PC-3 (cell line): Measurements from ENCODE around the gene NFE2L1. TPM values are rescaled to one million over a fixed set of nuclear protein-coding genes. Genes with fewer than 3 reads are reported as not detected.

Experiments used
- ATAC-seq: fragments of 200-7000 bp; cut with Tn5 transposase; 2 replicates; pipeline ENCODE4 v1.9.1; 2020; ENCODE audit warnings: mild to moderate bottlenecking, moderate library complexity
- BruUV-seq: library from RNA; stranded (reverse); fragments of 400-500 nt; replicated peaks from 2 replicates; lab custom pipeline; 2021; lab: Mats Ljungman, UMichigan
- CTCF ChIA-PET: fragments of 300-600 bp; sonication (Branson Sonifier 250); formaldehyde crosslinking; loops from one replicate; lab custom pipeline; 2022; ENCODE audit warnings: antibody characterized with exemption; lab: Charles Lee
- POLR2A ChIA-PET: fragments of 300-600 bp; sonication (Branson Sonifier 250); formaldehyde crosslinking; loops from one replicate; lab custom pipeline; 2022; ENCODE audit warnings: antibody characterized with exemption; ENCODE audit not compliant: unreplicated experiment; lab: Charles Lee
- DNase-seq: peaks from one replicate; pipeline ENCODE4 v3.0.0-alpha.2; 2015
- H2AFZ ChIP-seq: fragments of 300-600 bp; sonication (generic); 2 replicates; pipeline ENCODE4 v1.6.0; 2016; ENCODE audit warnings: antibody characterized with exemption, low read length
- H3F3A ChIP-seq: fragments of 300-600 bp; sonication (generic); one replicate; pipeline ENCODE4 v1.6.0; 2017; ENCODE audit warnings: antibody characterized with exemption, low read length, control low read depth, mild to moderate bottlenecking; ENCODE audit not compliant: unreplicated experiment
- H3K27ac ChIP-seq: fragments of 300-600 bp; sonication (generic); 2 replicates; pipeline ENCODE4 v1.5.1; 2016; ENCODE audit warnings: mild to moderate bottlenecking, low read length
- H3K27me3 ChIP-seq: fragments of 300-600 bp; sonication (generic); 2 replicates; pipeline ENCODE4 v1.6.1; 2016; ENCODE audit warnings: low read length, mixed read lengths
- H3K36me3 ChIP-seq: fragments of 300-600 bp; sonication (generic); 2 replicates; pipeline ENCODE4 v1.6.1; 2016; ENCODE audit warnings: low read depth, mixed run types, low read length, mixed read lengths
- H3K4me1 ChIP-seq: fragments of 300-600 bp; sonication (generic); 2 replicates; pipeline ENCODE4 v1.5.1; 2016; ENCODE audit warnings: low read length; ENCODE audit not compliant: insufficient read depth
- H3K4me2 ChIP-seq: fragments of 300-600 bp; sonication (generic); 2 replicates; pipeline ENCODE4 v1.6.0; 2016; ENCODE audit warnings: low read length
- H3K4me3 ChIP-seq: fragments of 300-600 bp; sonication (generic); 2 replicates; pipeline ENCODE4 v1.5.1; 2016; ENCODE audit warnings: mild to moderate bottlenecking, low read length, mixed read lengths
- H3K79me2 ChIP-seq: fragments of 300-600 bp; sonication (generic); 2 replicates; pipeline ENCODE4 v1.6.1; 2017; ENCODE audit warnings: low read length, mixed read lengths
- H3K9ac ChIP-seq: fragments of 300-600 bp; sonication (generic); 2 replicates; pipeline ENCODE4 v1.6.0; 2016; ENCODE audit warnings: mild to moderate bottlenecking, low read length
- H3K9me2 ChIP-seq: fragments of 300-600 bp; sonication (generic); replicated peaks from 2 replicates; pipeline ENCODE4 v1.6.1; 2016; ENCODE audit warnings: mixed run types, low read length, mixed read lengths
- H3K9me3 ChIP-seq: fragments of 300-600 bp; sonication (generic); 2 replicates; pipeline ENCODE4 v1.6.1; 2016; ENCODE audit warnings: low read length, mixed read lengths
- H4K20me1 ChIP-seq: fragments of 300-600 bp; sonication (generic); 2 replicates; pipeline ENCODE4 v1.6.1; 2016; ENCODE audit warnings: low read length, mixed read lengths
- EZH2 ChIP-seq: fragments of 300-600 bp; sonication (generic); IDR thresholded peaks from one replicate; pipeline ENCODE4 v1.6.1; 2017; ENCODE audit warnings: antibody characterized with exemption, mild to moderate bottlenecking, low read length; ENCODE audit not compliant: unreplicated experiment
- EZH2phosphoT487 ChIP-seq: fragments of 300-600 bp; sonication (generic); IDR thresholded peaks from 2 replicates; pipeline ENCODE4 v1.6.1; 2018; ENCODE audit warnings: mild to moderate bottlenecking, antibody characterized with exemption, low read length, borderline replicate concordance
- intact Hi-C: fragments of 100-400 bp; cut with micrococcal nuclease; formaldehyde crosslinking; loops from 2 replicates; pipeline ENCODE4 v1.9.0; 2023
- total RNA-seq: library from RNA; depleted of rRNA; stranded (reverse); fragments of >200 nt; gene quantifications from 2 replicates; pipeline ENCODE4 v1.2.3, GENCODE V29; 2014
- TF ChIP-seq, protein P1 (sequence below): fragments of 300-600 bp; sonication (generic); conservative IDR thresholded peaks from 2 replicates; pipeline ENCODE4 v1.5.1; 2017; ENCODE audit warnings: antibody characterized with exemption, low read depth, mild to moderate bottlenecking, low read length

The NFE2L1 gene
- total RNA-seq, 1 experiment from 2014 or later, result 45.1 TPM

DNA sequence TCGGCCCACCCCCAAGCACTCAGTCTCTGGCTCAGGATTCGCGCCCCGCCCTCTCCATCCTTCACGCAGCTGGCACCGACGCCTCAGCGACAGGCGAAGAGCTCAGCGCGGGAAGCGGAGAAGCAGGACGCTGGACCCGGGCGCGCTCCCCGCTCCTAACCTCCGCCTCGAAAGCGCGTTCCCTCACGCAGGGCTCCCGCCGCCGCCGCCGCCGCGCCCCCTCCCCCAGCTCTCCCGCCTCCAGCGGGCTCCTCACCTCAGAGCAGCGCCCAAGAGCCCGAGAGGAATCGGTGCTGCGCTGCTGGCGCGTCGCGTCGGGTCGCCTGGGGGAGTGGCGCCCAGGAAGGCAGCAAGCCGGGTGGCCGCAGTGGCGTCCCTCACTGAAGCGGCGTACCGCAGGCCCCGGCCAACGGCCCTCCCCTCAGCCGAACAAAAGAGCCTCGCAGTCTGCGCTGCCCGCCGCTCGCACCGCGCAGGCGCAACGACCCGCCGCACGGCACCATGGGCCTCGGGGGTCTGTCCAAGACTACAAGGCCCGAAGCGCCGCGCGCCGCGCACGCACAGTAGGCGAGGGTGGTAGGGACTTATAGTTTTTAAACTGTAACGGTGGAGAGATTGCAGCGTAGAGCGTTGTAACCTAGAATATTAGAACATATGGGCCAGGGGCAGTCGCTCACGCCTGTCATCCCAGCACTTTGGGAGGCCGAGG is 53.0 kb downstream of the NFE2L1 start, which contains the start of gene CBX1:
Gene CBX1 (minus strand): TSS at position 467 of the 709 bp plus-strand sequence. CDS start 24,474 bp downstream, outside the sequence.
- DNase-seq, result peak; percentile 96
- ChIA-PET POLR2A (interaction anchor here (0.7 to 1.1 kb wide), 2 partner anchors 11 to 143 kb away, joined by 3 to 4 read pairs; no protein-coding TSS in a partner anchor), CTCF (no interaction called here)
- peak within 1 kb of the TSS; percentile 85 for H3K9ac ChIP-seq
- no peaks in the 10 kb centered on the region for H3K27me3 ChIP-seq
- H3K27ac ChIP-seq, result peak within 1 kb of the TSS; percentile 67
- intact Hi-C loops, result loop anchor here (2.0 kb wide), 3 partner anchors 30 to 76 kb away; partner anchors contain the start of gene NFE2L1
- TF ChIP-seq, protein P1, sequence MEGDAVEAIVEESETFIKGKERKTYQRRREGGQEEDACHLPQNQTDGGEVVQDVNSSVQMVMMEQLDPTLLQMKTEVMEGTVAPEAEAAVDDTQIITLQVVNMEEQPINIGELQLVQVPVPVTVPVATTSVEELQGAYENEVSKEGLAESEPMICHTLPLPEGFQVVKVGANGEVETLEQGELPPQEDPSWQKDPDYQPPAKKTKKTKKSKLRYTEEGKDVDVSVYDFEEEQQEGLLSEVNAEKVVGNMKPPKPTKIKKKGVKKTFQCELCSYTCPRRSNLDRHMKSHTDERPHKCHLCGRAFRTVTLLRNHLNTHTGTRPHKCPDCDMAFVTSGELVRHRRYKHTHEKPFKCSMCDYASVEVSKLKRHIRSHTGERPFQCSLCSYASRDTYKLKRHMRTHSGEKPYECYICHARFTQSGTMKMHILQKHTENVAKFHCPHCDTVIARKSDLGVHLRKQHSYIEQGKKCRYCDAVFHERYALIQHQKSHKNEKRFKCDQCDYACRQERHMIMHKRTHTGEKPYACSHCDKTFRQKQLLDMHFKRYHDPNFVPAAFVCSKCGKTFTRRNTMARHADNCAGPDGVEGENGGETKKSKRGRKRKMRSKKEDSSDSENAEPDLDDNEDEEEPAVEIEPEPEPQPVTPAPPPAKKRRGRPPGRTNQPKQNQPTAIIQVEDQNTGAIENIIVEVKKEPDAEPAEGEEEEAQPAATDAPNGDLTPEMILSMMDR, result no peak
- TF ChIP-seq EZH2phosphoT487, result no peak
- no peak for TF ChIP-seq EZH2
- no peaks in the 10 kb centered on the region for H3F3A ChIP-seq
- peak within 1 kb of the TSS; percentile 78 for H3K4me3 ChIP-seq
- H3K4me2 ChIP-seq, result peak within 1 kb of the TSS; percentile 93
- no TSS peak for BruUV-seq
- no peaks in the 10 kb centered on the region for H3K9me3 ChIP-seq
- peak; percentile 95 for ATAC-seq
- H3K9me2 ChIP-seq, result no peaks in the 10 kb centered on the region
- H3K36me3 ChIP-seq, result peaks cover 3% of the 10 kb centered on the region; the same call in 1 of the 2 replicates
- peak within 1 kb of the TSS; percentile 73 for H2AFZ ChIP-seq
- H3K4me1 ChIP-seq, result peaks cover 10% of the 10 kb centered on the region
- H4K20me1 ChIP-seq, result peaks cover 16% of the 10 kb centered on the region
- H3K79me2 ChIP-seq, result peaks cover 50% of the 10 kb centered on the region

DNA sequence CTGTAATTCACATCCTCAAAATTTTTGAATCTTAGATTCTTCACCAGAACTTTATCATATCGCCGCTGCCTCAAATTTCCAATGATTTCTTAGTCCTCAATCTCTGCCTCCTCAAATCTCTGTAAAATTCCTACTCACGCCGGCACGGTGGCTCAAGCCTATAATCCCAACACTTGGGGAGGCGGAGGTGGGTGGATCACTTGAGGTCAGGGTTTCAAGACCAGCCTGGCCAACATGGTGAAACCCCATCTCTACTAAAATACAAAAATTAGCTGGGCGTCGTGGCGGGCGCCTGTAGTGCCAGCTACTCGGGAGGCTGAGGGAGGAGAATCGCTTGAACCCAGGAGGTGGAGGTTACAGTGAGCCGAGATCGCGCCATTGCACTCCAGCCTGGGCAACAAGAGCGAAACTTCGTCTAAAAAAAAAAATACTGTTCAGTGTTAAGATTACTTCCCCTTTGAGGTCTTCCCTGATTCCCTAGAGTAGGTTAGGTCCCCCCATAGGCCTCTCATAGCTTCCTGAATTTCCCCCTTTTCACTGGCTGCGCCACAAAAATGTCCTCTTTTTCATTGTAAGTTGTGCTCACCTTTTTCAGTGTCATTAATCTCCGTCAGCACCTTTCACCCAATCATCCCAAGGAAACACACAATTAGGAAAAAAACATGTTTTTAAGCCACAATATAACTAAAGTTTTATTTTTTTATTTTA is 54.0 kb downstream of the NFE2L1 start:
- intact Hi-C loops, result no loop called here
- Histone ChIP-seq H3K27me3 (no peaks in the 10 kb centered on the region), H3K9ac (peak overlapping the region; percentile 85; the same call in 1 of the 2 replicates), H3F3A (no peaks in the 10 kb centered on the region), H3K9me3 (no peaks in the 10 kb centered on the region), H3K4me2 (peak overlapping the region; percentile 93; the same call in 1 of the 2 replicates), H3K27ac (no peak overlapping the region), H2AFZ (no peak overlapping the region), H3K9me2 (no peaks in the 10 kb centered on the region), H3K36me3 (no peaks in the 10 kb centered on the region), H3K4me1 (peaks cover 10% of the 10 kb centered on the region), H3K79me2 (peaks cover 39% of the 10 kb centered on the region), H3K4me3 (peak overlapping the region; percentile 78; the same call in 1 of the 2 replicates), H4K20me1 (peaks cover 16% of the 10 kb centered on the region)
- BruUV-seq, result no TSS peak
- TF ChIP-seq, protein P1, result no peak
- no peak for TF ChIP-seq EZH2
- TF ChIP-seq EZH2phosphoT487, result no peak
- no peak for DNase-seq
- ChIA-PET POLR2A (no interaction called here), CTCF (no interaction called here)
- ATAC-seq, result no peak
